H1 (cell line): ENCODE results near the gene MKKS. TPM values are rescaled to one million over a fixed set of nuclear protein-coding genes. Genes with fewer than 3 reads are reported as not detected.

Experiments used
- CTCF ChIA-PET: fragments of 300-600 bp; sonication (Branson Sonifier 250); formaldehyde crosslinking; loops from one replicate; lab custom pipeline; 2021; ENCODE audit not compliant: partially characterized antibody; lab: Charles Lee
- POLR2A ChIA-PET: fragments of 300-600 bp; sonication (Branson Sonifier 250); formaldehyde crosslinking; loops from one replicate; lab custom pipeline; 2021; ENCODE audit warnings: inconsistent platforms; ENCODE audit not compliant: partially characterized antibody; lab: Charles Lee
- DNase-seq, 2 experiments: peaks; one replicate each; pipeline versions ENCODE4 v3.0.0 to v3.0.0-alpha.2; 2010 to 2022; ENCODE audit warnings: low spot score in 2 of 2, low read depth in 1 of 2, mixed read lengths in 1 of 2
- FAIRE-seq: peaks from 2 replicates; lab custom pipeline; 2011; peaks lifted over from hg19 to GRCh38; lab: Jason Lieb, UNC
- H2AFZ ChIP-seq: 2 replicates; pipeline ENCODE4 v1.8.1; 2012; ENCODE audit warnings: low read length, inconsistent platforms
- H2AK5ac ChIP-seq: 2 replicates; pipeline ENCODE4 v1.6.1; 2013; ENCODE audit warnings: low read depth, low read length
- H2BK120ac ChIP-seq: replicated peaks from 2 replicates; pipeline ENCODE3; 2013; ENCODE audit warnings: low read depth, low read length, inconsistent platforms
- H2BK12ac ChIP-seq: 2 replicates; pipeline ENCODE4 v1.6.1; 2013; ENCODE audit warnings: low read depth, low read length
- H2BK15ac ChIP-seq: 2 replicates; pipeline ENCODE4 v1.6.1; 2013; ENCODE audit warnings: low read length
- H2BK20ac ChIP-seq: 2 replicates; pipeline ENCODE4 v1.6.1; 2013; ENCODE audit warnings: low read length
- H2BK5ac ChIP-seq: 2 replicates; pipeline ENCODE4 v1.6.1; 2013; ENCODE audit warnings: low read depth, low read length
- H3K14ac ChIP-seq: 2 replicates; pipeline ENCODE4 v1.6.1; 2013; ENCODE audit warnings: inconsistent platforms; ENCODE audit not compliant: insufficient read length
- H3K18ac ChIP-seq: 2 replicates; pipeline ENCODE4 v1.6.1; 2013; ENCODE audit warnings: low read length; ENCODE audit errors: extremely low read depth
- H3K23ac ChIP-seq: 2 replicates; pipeline ENCODE4 v1.6.1; 2013; ENCODE audit warnings: inconsistent platforms; ENCODE audit not compliant: insufficient read length
- H3K23me2 ChIP-seq: 2 replicates; pipeline ENCODE4 v1.6.1; 2013; ENCODE audit warnings: low read depth, low read length
- H3K27ac ChIP-seq: 2 replicates; pipeline ENCODE4 v1.6.1; 2011; ENCODE audit warnings: low read depth, low read length, inconsistent platforms
- H3K27me3 ChIP-seq, 4 experiments: replicated peaks in 1 of 4; 1 replicate in 1 of 4; 2 replicates in 3 of 4; pipeline versions ENCODE4 v1.6.1 to v1.8.1; 2011 to 2013; ENCODE audit warnings: low read length in 3 of 4, mild to moderate bottlenecking in 3 of 4, inconsistent platforms in 2 of 4, mixed read lengths in 2 of 4, moderate library complexity in 1 of 4; ENCODE audit not compliant: control insufficient read depth in 3 of 4, insufficient read depth in 3 of 4; ENCODE audit errors: extremely low read depth in 1 of 4
- H3K36me3 ChIP-seq, 4 experiments: 2 replicates each; pipeline versions ENCODE4 v1.6.1 to v1.8.1; 2011 to 2013; ENCODE audit warnings: mild to moderate bottlenecking in 4 of 4, low read length in 3 of 4, moderate library complexity in 2 of 4, control low read depth in 1 of 4, inconsistent platforms in 1 of 4; ENCODE audit not compliant: insufficient read depth in 4 of 4, control insufficient read depth in 2 of 4
- H3K4ac ChIP-seq: replicated peaks from 2 replicates; pipeline ENCODE3; 2013; ENCODE audit warnings: low read length, low read depth, mixed read lengths, inconsistent platforms; ENCODE audit not compliant: insufficient read length
- H3K4me1 ChIP-seq, 4 experiments: replicated peaks in 1 of 4; 1 replicate in 1 of 4; 2 replicates in 3 of 4; pipeline versions ENCODE4 v1.6.1 to v1.8.1; 2011 to 2013; ENCODE audit warnings: low read length in 3 of 4, inconsistent platforms in 2 of 4, mixed read lengths in 1 of 4; ENCODE audit not compliant: insufficient read depth in 4 of 4, control insufficient read depth in 3 of 4
- H3K4me2 ChIP-seq, 2 experiments: 2 replicates each; pipeline versions ENCODE4 v1.6.1 to v1.8.1; 2011 to 2013; ENCODE audit warnings: low read depth in 2 of 2, low read length in 2 of 2, control low read depth in 1 of 2, inconsistent platforms in 1 of 2, mild to moderate bottlenecking in 1 of 2; ENCODE audit not compliant: insufficient read depth in 1 of 2
- H3K4me3 ChIP-seq, 4 experiments: fragments of 200-600, 300-600 bp in 1 of 4; sonication (generic), shearing (Covaris generic), sonication (Bioruptor Twin) in 1 of 4; 2 replicates each; pipeline versions ENCODE4 v1.5.1 to v1.8.1; 2011 to 2016; ENCODE audit warnings: low read length in 4 of 4, low read depth in 3 of 4, control low read depth in 2 of 4, inconsistent platforms in 2 of 4, mild to moderate bottlenecking in 2 of 4, mixed read lengths in 1 of 4, moderate library complexity in 1 of 4; ENCODE audit not compliant: insufficient read depth in 2 of 4; ENCODE audit errors: extremely low read depth in 1 of 4
- H3K56ac ChIP-seq: replicated peaks from 2 replicates; pipeline ENCODE3; 2013; ENCODE audit warnings: low read depth, mild to moderate bottlenecking, mixed read lengths, low read length, inconsistent platforms; ENCODE audit not compliant: insufficient read length
- H3K79me1 ChIP-seq: 2 replicates; pipeline ENCODE4 v1.6.1; 2013; ENCODE audit warnings: low read depth, low read length, control low read depth
- H3K79me2 ChIP-seq, 2 experiments: 2 replicates each; pipeline versions ENCODE4 v1.6.1 to v1.8.1; 2012 to 2013; ENCODE audit warnings: low read length in 2 of 2, mild to moderate bottlenecking in 2 of 2, inconsistent platforms in 1 of 2; ENCODE audit not compliant: insufficient read depth in 2 of 2, control insufficient read depth in 1 of 2
- H3K9ac ChIP-seq, 4 experiments: replicated peaks in 1 of 4; 1 replicate in 1 of 4; 2 replicates in 3 of 4; pipeline versions ENCODE4 v1.6.1 to v1.8.1; 2011 to 2013; ENCODE audit warnings: low read depth in 3 of 4, low read length in 3 of 4, control low read depth in 2 of 4, mild to moderate bottlenecking in 2 of 4, moderate library complexity in 2 of 4, inconsistent platforms in 1 of 4; ENCODE audit errors: extremely low read depth in 1 of 4
- H3K9me3 ChIP-seq, 2 experiments: 2 replicates each; pipeline versions ENCODE4 v1.6.1 to v1.8.1; 2012 to 2013; ENCODE audit warnings: mild to moderate bottlenecking in 2 of 2, moderate library complexity in 2 of 2, control low read depth in 1 of 2, inconsistent platforms in 1 of 2, low read depth in 1 of 2, low read length in 1 of 2, mixed read lengths in 1 of 2; ENCODE audit not compliant: insufficient read depth in 2 of 2
- H4K20me1 ChIP-seq, 2 experiments: replicated peaks in 1 of 2; 2 replicates each; pipeline versions ENCODE3 to v1.8.1; 2011 to 2013; ENCODE audit warnings: inconsistent platforms in 2 of 2, low read length in 2 of 2, mild to moderate bottlenecking in 1 of 2; ENCODE audit not compliant: insufficient read depth in 2 of 2, control insufficient read depth in 1 of 2
- H4K5ac ChIP-seq: 2 replicates; pipeline ENCODE4 v1.6.1; 2013; ENCODE audit warnings: low read length, low read depth, mixed read lengths, inconsistent platforms; ENCODE audit not compliant: insufficient read length
- H4K8ac ChIP-seq: 2 replicates; pipeline ENCODE4 v1.8.0; 2013; ENCODE audit warnings: mild to moderate bottlenecking, moderate library complexity, low read length, inconsistent platforms; ENCODE audit not compliant: insufficient read depth; ENCODE audit errors: extremely low read depth
- H4K91ac ChIP-seq: replicated peaks from 2 replicates; pipeline ENCODE3; 2013; ENCODE audit warnings: low read length, mixed read lengths, inconsistent platforms; ENCODE audit not compliant: insufficient read length
- EGR1 ChIP-seq: IDR thresholded peaks from 2 replicates; pipeline ENCODE4 v1.6.1; 2011; ENCODE audit warnings: low read depth, low read length, borderline replicate concordance
- WGBS, 2 experiments: shearing (Covaris generic) in 1 of 2; methylation state at CpG; one replicate each; pipeline versions ENCODE4 v1.1.6 to v1.1.7; 2013 to 2015; ENCODE audit warnings: low lambda C conversion rate in 2 of 2, mixed read lengths in 2 of 2, inconsistent platforms in 1 of 2, low coverage in 1 of 2, missing lambda C conversion rate in 1 of 2; ENCODE audit not compliant: insufficient replicate concordance in 2 of 2, insufficient coverage in 1 of 2, insufficient read length in 1 of 2; ENCODE audit errors: extremely low coverage in 1 of 2, missing lambda C conversion rate in 1 of 2; 5-methylcytosine and 5-hydroxymethylcytosine counted together
- polyA plus RNA-seq, 7 experiments: library from polyadenylated mRNA; depleted of rRNA in 3 of 7; stranded (reverse) in 5 of 7; unstranded in 2 of 7; fragments of >200 nt in 5 of 7; fragments of 200-250 nt in 2 of 7; gene quantifications; 1 replicate in 5 of 7; 2 replicates in 1 of 7; 4 replicates in 1 of 7; pipeline versions ENCODE4 v1.2.1 to v1.2.3, GENCODE V29; 2011 to 2013; ENCODE audit warnings: missing spikeins in 2 of 7, mixed read lengths in 2 of 7
- total RNA-seq: library from RNA; stranded (reverse); fragmentation: NEBNext Ultra II Directional; extraction: Animal tissue kit (Norgen Biotek cat#: 25700); gene quantifications from 2 replicates; pipeline ENCODE4 v1.2.1, GENCODE V29; 2021

Gene MKKS
- total and polyA plus RNA-seq, 2 of the 8 experiments (the other 6 are each of a cell fraction or from before 2014, with no cell fraction given) = 15.9 to 24.8 TPM

- Histone ChIP-seq H2BK5ac (no peak overlapping the region), H3K18ac (no peak overlapping the region), H3K9me3 (no peaks in the 10 kb centered on the region), H3K4me3 (no peak overlapping the region), H3K4me1 (no peaks in the 10 kb centered on the region; a peak in 1 of 7 replicates), H3K56ac (no peak overlapping the region), H2BK12ac (no peak overlapping the region), H2BK120ac (no peak overlapping the region), H3K27ac (no peak overlapping the region), H3K27me3 (no peaks in the 10 kb centered on the region), H3K23me2 (no peaks in the 10 kb centered on the region), H3K36me3 (peaks cover 0 to 16% (median 5%) of the 10 kb centered on the region in 4 experiments; a peak in 4 of 8 replicates), H2BK20ac (no peak overlapping the region), H2AFZ (no peak overlapping the region), H3K4ac (no peak overlapping the region), H3K79me2 (peaks cover 0 to 44% of the 10 kb centered on the region in 2 experiments; a peak in 3 of 4 replicates), H4K8ac (no peak overlapping the region), H2BK15ac (no peak overlapping the region), H3K4me2 (no peak overlapping the region), H3K79me1 (no peaks in the 10 kb centered on the region; the same call in 1 of the 2 replicates), H2AK5ac (no peak overlapping the region), H3K23ac (no peak overlapping the region), H3K9ac (no peak overlapping the region), H4K20me1 (peaks cover 2 to 3% of the 10 kb centered on the region in 2 experiments), H3K14ac (no peak overlapping the region), H4K91ac (no peak overlapping the region), H4K5ac (no peak overlapping the region)
- ChIA-PET CTCF (no interaction called here), POLR2A (no interaction called here)
- WGBS, 2 experiments = 95% methylated on average over 5 of the region's 5 CpGs; no CpG with 5 or more reads in 1 of the 2 experiments
- no peak for TF ChIP-seq EGR1
- FAIRE-seq (no peak), DNase-seq (no peak)
Observed at GRCh38 chr20:10419550-10420133, 14.4 kb downstream of the MKKS start.
